ENCODE results near the gene DOCK4. TPM values are rescaled to one million over a fixed set of nuclear protein-coding genes. Genes with fewer than 3 reads are reported as not detected.
A peak's percentile ranks its signal among the peaks of the same experiment; 100 is the strongest.
"Not testable (repeated sequence)": the region's sequence is repeated elsewhere in the genome, so short reads cannot be mapped to it uniquely, and the experiment has no call there.

Gene DOCK4, protein sequence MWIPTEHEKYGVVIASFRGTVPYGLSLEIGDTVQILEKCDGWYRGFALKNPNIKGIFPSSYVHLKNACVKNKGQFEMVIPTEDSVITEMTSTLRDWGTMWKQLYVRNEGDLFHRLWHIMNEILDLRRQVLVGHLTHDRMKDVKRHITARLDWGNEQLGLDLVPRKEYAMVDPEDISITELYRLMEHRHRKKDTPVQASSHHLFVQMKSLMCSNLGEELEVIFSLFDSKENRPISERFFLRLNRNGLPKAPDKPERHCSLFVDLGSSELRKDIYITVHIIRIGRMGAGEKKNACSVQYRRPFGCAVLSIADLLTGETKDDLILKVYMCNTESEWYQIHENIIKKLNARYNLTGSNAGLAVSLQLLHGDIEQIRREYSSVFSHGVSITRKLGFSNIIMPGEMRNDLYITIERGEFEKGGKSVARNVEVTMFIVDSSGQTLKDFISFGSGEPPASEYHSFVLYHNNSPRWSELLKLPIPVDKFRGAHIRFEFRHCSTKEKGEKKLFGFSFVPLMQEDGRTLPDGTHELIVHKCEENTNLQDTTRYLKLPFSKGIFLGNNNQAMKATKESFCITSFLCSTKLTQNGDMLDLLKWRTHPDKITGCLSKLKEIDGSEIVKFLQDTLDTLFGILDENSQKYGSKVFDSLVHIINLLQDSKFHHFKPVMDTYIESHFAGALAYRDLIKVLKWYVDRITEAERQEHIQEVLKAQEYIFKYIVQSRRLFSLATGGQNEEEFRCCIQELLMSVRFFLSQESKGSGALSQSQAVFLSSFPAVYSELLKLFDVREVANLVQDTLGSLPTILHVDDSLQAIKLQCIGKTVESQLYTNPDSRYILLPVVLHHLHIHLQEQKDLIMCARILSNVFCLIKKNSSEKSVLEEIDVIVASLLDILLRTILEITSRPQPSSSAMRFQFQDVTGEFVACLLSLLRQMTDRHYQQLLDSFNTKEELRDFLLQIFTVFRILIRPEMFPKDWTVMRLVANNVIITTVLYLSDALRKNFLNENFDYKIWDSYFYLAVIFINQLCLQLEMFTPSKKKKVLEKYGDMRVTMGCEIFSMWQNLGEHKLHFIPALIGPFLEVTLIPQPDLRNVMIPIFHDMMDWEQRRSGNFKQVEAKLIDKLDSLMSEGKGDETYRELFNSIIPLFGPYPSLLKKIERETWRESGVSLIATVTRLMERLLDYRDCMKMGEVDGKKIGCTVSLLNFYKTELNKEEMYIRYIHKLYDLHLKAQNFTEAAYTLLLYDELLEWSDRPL (N-terminal part only)
- not detected for polyA plus RNA-seq

DNA sequence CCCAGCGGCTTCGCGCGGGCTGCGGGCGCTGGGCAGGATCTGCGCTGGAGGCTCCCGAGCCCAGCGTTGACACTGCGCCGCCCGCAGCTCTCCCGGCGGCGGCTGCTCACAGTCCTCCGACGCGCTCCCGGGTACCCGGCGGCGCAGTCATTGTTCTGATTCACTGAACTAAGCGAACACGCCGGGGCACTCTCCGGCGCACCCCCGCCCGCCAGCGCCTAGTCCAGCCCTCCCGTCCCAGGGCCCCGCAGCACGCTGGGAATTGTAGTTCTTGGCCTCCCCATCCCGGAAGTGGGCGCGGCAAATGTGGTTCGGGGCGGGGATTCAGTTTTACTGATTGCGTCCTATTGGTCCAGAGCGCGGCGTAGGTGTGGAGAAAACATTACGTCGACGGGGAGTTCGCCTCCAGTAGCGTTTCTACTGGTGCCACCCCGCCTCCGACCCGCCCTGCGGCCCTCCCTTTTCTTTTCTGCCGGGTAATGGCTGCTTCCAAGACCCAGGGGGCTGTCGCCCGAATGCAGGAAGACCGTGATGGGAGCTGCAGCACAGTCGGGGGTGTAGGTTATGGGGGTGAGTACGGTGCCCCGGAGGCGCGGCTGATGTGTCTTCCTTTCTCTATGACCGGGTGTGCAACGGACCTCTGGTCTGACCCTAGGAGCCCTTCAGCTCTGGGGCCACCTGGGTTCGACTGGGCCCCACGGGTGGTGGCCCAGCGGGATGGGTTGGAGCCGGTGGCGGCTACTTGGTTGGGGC lies at the start of gene DOCK4, which contains the start of gene ZNF277:
Gene DOCK4 (minus strand): TSS at position 162 of the 753 bp plus-strand sequence. CDS start 261 bp downstream, outside the sequence.
Gene ZNF277 (plus strand): TSS at position 458 of the 753 bp plus-strand sequence. CDS start 22 bp downstream, at position 480.
- H3K9me3 Mint-ChIP-seq, result no peaks in the 10 kb centered on the region
- peaks cover 21 to 29% (median 27%) of the 10 kb centered on the region in 3 donors for H3K4me1 Mint-ChIP-seq
- no peaks in the 10 kb centered on the region for H3K36me3 Mint-ChIP-seq
- peak within 1 kb of the TSS; percentile 90 to 92 (median 91) for H3K27ac Mint-ChIP-seq
- peaks cover 25% of the 10 kb centered on the region for H3K27me3 Mint-ChIP-seq
- H3K4me3 Mint-ChIP-seq, result peak within 1 kb of the TSS; percentile 88 to 97 (median 94)

DNA sequence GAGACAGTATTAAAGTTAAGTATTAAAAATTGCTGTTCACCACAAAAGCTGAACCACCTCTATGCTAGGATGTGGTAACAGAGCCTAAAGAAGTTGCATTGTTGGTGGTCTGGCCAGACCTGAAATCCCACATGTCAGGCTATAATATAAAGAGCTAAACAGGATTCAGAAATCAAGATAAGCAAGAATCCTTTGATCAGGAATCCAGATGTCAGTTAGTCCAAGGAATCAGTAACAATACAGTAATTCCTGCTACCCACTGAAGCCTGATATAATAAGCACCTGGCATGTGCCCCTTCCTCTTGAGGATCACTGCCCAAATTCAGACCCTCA lies 49.2 kb upstream of the DOCK4 start:
- Mint-ChIP-seq H3K4me3 (no peak overlapping the region), H3K4me1 (peaks cover 12 to 35% (median 23%) of the 10 kb centered on the region in 3 donors), H3K36me3 (no peaks in the 10 kb centered on the region), H3K9me3 (no peaks in the 10 kb centered on the region), H3K27me3 (no peaks in the 10 kb centered on the region), H3K27ac (no peak overlapping the region)

DNA sequence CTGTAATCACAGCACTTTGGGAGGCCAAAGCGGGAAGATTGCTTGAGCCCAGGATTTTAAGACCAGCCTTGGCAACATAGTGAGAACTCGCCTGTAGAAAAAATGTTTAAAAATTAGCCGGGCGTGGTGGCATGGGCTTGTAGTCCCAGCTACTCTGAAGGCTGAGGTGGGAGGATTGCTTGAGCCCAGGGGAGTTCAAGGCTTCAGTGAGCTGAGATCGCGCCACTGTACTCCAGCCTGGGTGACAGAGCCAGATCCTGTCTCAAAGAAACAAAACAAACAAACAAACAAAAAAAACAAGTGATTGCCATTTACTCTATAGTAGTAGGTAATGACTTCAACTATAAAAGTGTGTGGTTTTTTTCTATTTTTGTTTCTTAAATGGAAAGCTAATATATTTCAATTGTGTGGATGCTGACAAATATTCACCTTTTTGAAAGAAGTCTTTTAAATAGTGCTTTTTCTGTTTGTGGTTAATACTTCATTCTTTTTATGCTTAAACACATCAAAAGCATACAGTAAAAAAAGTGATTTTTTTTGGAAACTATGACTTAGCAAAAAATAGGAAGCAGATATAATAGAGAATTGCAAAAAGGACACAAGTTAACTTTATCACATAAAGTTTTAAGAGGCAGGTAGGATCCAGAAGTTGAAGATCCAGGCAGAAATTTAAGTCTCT lies 48.6 kb upstream of the DOCK4 start:
- Mint-ChIP-seq H3K4me3 (no peak overlapping the region), H3K27me3 (no peaks in the 10 kb centered on the region), H3K4me1 (peaks cover 12 to 35% (median 23%) of the 10 kb centered on the region in 3 donors), H3K9me3 (no peaks in the 10 kb centered on the region), H3K27ac (peak overlapping the region in 1 of 3 donors; percentile 19), H3K36me3 (no peaks in the 10 kb centered on the region)

DNA sequence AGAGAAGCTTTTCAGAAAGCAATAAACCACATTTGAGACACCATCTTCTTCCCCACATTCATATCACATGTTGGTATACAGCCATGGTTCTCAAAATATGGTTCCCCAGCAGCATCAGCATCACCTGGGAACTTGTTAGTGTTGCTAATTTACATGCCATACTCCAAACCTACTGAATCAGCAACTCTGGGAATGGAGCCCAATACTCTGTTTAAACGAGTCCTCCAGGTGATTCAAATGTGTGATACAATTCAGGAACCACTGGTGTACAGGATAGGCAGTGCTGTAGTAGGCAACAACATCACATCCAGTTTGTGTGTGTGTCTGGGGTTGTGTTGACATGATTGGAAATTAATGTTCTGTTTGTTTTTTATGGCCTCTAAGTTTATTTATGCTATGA lies 48.0 kb upstream of the DOCK4 start:
- peak overlapping the region in 1 of 3 donors; percentile 19 for H3K27ac Mint-ChIP-seq

DNA sequence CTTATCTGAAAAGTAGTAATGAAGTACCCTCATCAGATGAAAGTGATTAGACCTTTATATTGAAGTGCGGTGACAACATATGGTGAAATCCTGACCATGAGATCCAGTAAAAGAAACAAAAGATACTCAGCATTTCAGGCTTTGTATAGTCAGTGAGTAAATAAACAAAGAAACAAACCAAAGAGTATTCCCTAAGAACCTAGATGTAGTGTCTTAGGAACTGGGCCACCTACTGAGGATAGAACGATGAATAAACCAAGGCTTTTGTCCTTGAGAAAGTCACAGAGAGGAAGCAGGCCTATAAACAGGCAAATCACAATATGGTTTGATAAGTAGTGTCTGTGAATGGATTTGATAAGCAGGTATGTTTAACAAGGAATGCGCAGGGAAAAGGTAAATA lies 46.5 kb upstream of the DOCK4 start:
- H3K36me3 Mint-ChIP-seq, result no peaks in the 10 kb centered on the region
- H3K9me3 Mint-ChIP-seq, result no peaks in the 10 kb centered on the region
- H3K27ac Mint-ChIP-seq, result no peak overlapping the region
- peaks cover 8 to 30% (median 23%) of the 10 kb centered on the region in 3 donors for H3K4me1 Mint-ChIP-seq
- no peak overlapping the region for H3K4me3 Mint-ChIP-seq
- H3K27me3 Mint-ChIP-seq, result no peaks in the 10 kb centered on the region

More for the DNA sequence above, 48.0 kb upstream of the DOCK4 start:
- H3K27me3 Mint-ChIP-seq, result no peaks in the 10 kb centered on the region
- H3K4me1 Mint-ChIP-seq, result peaks cover 9 to 30% (median 23%) of the 10 kb centered on the region in 3 donors
- H3K36me3 Mint-ChIP-seq, result no peaks in the 10 kb centered on the region
- H3K4me3 Mint-ChIP-seq, result no peak overlapping the region
- no peaks in the 10 kb centered on the region for H3K9me3 Mint-ChIP-seq

DNA sequence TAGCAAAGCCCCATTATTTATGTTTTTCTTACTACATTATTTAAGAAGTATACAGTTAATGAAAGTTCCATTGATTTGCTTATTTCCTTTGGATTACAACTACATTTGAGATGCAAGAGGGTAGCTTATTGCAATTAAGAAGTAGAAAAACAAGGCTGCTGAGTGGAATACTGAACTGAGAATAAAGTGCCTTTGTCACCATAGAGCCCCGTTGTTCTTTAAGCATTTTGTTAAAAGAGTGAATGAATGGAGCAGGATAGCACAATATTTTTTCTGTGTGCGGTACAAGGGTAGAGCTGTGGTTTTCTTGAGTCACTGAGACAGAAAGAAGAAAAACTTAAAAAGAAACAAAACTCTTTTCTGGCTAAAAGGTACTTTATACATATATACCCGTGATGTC lies 45.9 kb upstream of the DOCK4 start:
- H3K27me3 Mint-ChIP-seq, result no peaks in the 10 kb centered on the region
- H3K36me3 Mint-ChIP-seq, result peaks cover 2% of the 10 kb centered on the region
- H3K4me3 Mint-ChIP-seq, result no peak overlapping the region
- H3K9me3 Mint-ChIP-seq, result no peaks in the 10 kb centered on the region
- no peak overlapping the region for H3K27ac Mint-ChIP-seq
- H3K4me1 Mint-ChIP-seq, result peaks cover 10 to 30% (median 23%) of the 10 kb centered on the region in 3 donors

DNA sequence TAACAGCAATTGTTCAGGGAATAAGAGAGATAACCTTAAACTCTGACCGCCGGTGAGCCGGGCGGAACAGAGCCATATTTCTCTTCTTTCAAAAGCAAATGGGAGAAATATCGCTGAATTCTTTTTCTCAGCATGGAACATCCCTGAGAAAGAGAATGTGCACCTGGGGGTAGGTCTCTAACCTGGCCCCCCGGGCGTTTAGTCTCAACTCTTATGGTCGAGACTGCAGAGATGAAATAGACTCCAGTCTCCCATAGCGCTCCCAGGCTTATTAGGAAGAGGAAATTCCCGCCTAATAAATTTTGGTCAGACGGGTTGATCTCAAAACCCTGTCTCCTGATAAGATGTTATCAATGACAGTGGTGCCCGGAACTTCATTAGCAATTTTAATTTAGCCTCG lies 43.8 kb upstream of the DOCK4 start:
- H3K27ac Mint-ChIP-seq, H3K36me3 Mint-ChIP-seq, H3K9me3 Mint-ChIP-seq, H3K27me3 Mint-ChIP-seq, H3K4me3 Mint-ChIP-seq: not testable (repeated sequence)
- peaks cover 10 to 35% (median 14%) of the 10 kb centered on the region in 3 donors for H3K4me1 Mint-ChIP-seq

DNA sequence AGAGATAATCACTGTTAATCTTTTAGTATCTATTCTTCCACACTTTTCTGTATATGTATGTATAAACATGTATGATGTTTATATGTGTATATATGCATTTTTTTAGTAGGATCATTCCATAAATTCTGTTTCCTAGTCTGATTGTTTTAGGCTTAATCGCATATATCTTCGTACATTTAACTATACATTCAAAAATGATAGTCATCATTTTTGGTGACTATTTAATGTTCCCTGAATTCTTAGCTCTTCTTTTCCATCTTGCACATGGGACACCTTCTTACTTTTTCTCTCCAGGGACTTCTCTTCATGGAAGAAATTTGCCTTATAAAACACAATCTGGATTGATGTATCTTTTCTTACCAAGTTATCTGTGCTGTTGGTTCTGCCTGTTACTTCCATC lies 42.4 kb upstream of the DOCK4 start:
- Mint-ChIP-seq H3K9me3 (peaks cover 0 to 2% (median 0%) of the 10 kb centered on the region in 3 donors), H3K27me3 (no peaks in the 10 kb centered on the region), H3K36me3 (peaks cover 2% of the 10 kb centered on the region), H3K4me3 (no peak overlapping the region), H3K27ac (no peak overlapping the region), H3K4me1 (peaks cover 10 to 29% (median 11%) of the 10 kb centered on the region in 3 donors)

DNA sequence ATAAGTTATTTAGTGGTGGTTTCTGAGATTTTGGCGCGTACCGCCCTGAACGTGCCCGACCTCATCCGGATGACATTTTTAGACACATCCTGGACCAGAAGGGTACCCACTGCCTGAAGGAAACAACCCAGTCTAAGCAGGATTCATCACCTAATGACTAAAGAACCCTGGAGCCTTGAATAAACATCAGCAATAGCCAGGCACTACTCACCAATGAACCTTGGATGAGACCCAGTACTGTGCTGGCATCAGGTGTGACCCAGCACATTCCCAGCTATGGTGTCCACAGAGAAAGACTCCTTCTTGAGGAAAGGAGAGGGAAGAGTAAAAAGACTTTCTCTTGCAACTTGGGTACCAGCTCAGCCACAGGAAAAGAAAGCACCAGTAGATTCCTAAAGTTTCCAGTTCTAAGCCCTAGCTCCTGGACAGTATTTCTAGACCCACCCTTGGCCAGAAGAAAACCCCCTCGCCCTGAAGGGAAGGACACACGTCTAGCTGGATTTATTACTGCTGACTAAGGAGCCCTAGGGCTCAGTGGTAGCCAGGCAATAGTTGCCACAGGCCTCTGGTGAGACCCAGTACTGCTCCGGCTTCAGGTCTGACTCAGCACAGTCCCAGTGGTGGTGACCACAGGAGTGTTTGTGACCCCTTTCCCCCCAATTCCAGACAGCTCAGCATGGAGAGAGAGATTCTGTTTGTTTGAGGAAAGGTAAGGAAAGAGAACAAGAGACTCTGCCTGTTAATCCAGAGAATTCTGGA lies 32.8 kb upstream of the DOCK4 start:
- Mint-ChIP-seq H3K4me1 (no peaks in the 10 kb centered on the region), H3K36me3 (peaks cover 13% of the 10 kb centered on the region), H3K9me3 (peaks cover 1 to 3% (median 2%) of the 10 kb centered on the region in 3 donors), H3K27ac (no peak overlapping the region), H3K4me3 (no peak overlapping the region), H3K27me3 (no peaks in the 10 kb centered on the region)

DNA sequence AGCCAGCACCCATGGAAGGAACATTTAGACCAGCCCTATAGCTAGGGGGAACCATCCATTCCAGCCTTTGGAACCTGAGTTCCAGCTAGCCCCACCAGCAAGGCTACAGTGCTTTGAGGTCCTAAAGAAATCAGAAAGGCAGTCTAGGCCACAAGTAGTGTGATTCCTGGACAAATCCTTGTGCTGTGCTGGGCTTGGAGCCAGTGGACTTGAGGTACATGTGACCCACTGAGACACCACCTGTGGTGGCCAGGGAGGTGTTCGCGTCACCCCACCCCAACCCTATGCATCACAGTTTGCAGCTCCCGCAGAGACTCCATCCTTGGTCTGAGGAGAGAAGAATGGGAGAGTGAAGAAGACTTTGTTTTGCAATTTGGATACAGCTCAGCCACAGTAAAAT lies 32.1 kb upstream of the DOCK4 start:
- no peak overlapping the region for H3K27ac Mint-ChIP-seq
- H3K36me3 Mint-ChIP-seq, result peaks cover 14% of the 10 kb centered on the region
- no peak overlapping the region for H3K4me3 Mint-ChIP-seq
- peaks cover 1 to 3% (median 2%) of the 10 kb centered on the region in 3 donors for H3K9me3 Mint-ChIP-seq
- peaks cover 0 to under 1% (median 0%) of the 10 kb centered on the region in 3 donors for H3K4me1 Mint-ChIP-seq
- no peaks in the 10 kb centered on the region for H3K27me3 Mint-ChIP-seq

DNA sequence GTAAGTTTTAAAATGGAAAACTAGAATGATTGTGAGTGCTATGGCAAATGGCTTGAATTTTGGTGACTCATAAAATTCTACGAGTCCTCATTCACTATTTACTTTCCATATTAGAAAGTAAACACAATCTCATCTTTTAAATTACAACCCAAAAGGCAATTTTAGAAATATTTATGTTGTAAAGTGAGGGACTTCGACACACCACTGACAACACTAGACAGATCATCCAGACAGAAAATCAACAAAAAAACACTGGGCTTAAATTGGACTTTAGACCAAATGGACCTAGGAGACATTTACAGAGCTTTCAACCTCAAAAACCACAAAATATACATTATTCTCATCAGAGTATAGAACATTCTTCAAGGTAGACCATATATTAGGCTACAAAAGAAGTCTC lies 30.4 kb upstream of the DOCK4 start:
- Mint-ChIP-seq H3K4me1 (peaks cover 0 to 5% (median 2%) of the 10 kb centered on the region in 3 donors), H3K27me3 (no peaks in the 10 kb centered on the region), H3K9me3 (peaks cover 1 to 3% (median 2%) of the 10 kb centered on the region in 3 donors), H3K4me3 (no peak overlapping the region), H3K36me3 (peaks cover 17% of the 10 kb centered on the region), H3K27ac (no peak overlapping the region)

DNA sequence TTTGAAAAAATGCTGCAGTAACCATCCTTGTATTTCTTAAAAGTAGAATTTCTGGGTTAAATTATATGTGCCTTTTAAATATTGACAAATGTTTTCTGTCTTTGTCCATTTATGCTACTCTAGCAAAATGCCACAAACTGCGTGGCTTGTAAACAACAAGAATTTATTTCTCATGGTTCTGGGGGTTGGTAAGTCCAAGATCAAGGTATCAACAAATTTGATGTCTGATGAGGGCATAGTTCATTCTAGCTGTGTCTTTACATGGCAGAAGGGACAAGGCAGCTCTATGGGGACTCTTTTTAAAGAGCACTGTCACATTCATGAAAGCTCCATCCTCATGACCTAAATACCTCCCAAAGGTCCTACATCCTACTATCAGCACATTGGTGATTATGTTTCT lies 27.9 kb upstream of the DOCK4 start:
- Mint-ChIP-seq H3K4me1 (peaks cover 0 to 5% (median 4%) of the 10 kb centered on the region in 3 donors), H3K9me3 (peaks cover 0 to 3% (median 0%) of the 10 kb centered on the region in 3 donors), H3K4me3 (no peak overlapping the region), H3K36me3 (peaks cover 13% of the 10 kb centered on the region), H3K27me3 (no peaks in the 10 kb centered on the region), H3K27ac (no peak overlapping the region)
